Glomerular endothelial cell (primary cell): Measurements from ENCODE around the gene CTSA. TPM values are rescaled to one million over a fixed set of nuclear protein-coding genes. Genes with fewer than 3 reads are reported as not detected.
"Not testable (repeated sequence)": the region's sequence is repeated elsewhere in the genome, so short reads cannot be mapped to it uniquely, and the experiment has no call there.

Source experiments
- DNase-seq: peaks from one replicate; pipeline ENCODE4 v3.0.0-alpha.2; 2011; ENCODE audit warnings: low read depth, low spot score; ENCODE audit errors: extremely low read depth
- total RNA-seq: library from RNA; depleted of rRNA; stranded (reverse); fragments of >200 nt; gene quantifications from 2 replicates; pipeline ENCODE4 v1.2.3, GENCODE V29; 2015

Gene CTSA
- total RNA-seq, 1 donor from 2014 or later = 234 TPM

DNA sequence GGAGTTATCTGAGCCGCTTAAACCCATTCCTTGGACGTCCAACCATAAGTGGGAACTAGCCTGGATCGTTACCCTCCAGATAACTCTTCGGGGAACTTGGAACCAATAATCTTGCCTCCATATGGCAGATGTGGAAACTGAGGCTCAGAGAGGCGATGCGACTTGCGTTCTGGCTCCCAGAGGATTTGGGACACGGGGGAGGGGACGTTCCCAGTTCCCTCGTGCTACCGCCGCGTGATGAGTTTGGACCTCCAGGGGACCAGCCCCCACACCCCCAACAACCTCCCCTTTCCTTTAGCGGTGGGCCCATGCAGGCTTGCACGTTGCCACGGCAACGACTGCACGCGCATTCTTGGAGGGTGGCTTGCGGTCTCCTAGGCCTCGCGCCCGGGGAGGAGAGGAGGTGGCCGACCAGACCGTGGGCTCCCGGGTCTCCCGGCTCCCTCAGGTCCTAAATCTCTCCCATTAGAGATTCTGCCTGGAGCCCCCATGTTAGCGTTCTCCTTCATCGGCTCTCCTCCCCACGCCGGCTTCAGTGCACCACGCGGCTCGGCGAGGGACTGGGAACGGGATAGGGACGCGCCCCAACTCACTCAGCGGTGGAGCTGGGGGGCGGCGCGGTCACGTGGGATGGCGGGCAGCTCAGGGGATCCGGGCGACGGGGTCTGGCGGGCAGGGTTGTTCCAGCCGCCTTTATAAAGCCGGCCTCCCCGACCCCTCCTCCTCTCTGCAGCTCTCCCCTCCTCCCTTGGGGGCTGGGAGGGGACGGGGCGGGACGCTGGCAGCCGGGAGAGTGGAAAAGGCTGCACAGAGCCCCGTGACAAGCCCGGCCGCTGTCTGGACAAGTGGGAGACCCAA is 20.6 kb downstream of the CTSA start, which contains the start of gene PLTP:
Gene PLTP (minus strand): TSS at position 670 of the 858 bp plus-strand sequence. CDS start 703 bp downstream, outside the sequence.
- no peak for DNase-seq

DNA sequence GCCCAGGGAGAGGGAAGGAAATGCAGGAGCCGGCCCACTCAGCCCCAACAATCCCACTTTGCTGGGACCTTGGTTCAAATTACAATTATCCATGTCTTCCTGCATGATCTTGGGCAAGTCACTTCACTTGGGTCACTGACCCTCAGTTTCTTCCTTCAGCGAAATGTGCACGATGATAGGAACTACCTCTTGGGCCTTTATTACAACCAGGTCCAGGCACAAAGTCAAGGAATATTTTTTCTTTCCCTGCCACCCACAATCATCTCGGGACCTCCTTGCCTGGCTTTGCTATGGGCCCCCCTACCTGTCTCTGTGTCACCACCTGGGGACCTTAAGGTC is 21.2 kb downstream of the CTSA start:
- no peak for DNase-seq

- no peak for DNase-seq
Observed at GRCh38 chr20:45913116-45913515, 22.0 kb downstream of the CTSA start.

- DNase-seq = no peak
Observed at GRCh38 chr20:45917790-45918141, 26.6 kb downstream of the CTSA start.

DNA sequence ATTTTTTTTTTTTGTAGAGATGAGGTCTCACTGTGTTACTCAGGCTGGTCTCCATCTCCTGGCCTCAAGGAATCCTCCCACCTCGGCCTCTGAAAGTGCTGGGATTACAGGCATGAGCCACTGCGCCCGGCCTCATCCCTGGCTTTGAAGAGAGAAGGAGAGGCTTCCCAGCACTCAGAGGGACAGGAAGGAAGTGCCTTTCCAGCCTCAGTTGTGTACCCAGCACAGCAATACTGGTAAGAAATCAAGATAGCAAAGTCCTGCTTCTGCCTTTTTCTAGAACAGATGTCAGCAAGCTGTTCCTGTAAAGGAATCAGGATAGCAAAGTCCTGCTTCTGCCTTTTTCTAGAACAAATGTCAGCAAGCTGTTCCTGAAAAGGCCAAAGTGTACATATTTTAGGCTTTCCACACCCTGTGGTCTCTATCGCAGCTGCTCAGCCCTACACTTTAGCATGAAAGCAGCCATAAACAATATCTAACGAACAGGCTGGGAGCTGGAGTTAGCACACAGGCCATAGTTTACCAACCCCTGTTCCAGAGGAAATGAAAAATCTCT is 27.1 kb downstream of the CTSA start:
- no peak for DNase-seq

GRCh38 chr20:45918779-45919537 is 27.8 kb downstream of the CTSA start:
- no peak for DNase-seq

DNA sequence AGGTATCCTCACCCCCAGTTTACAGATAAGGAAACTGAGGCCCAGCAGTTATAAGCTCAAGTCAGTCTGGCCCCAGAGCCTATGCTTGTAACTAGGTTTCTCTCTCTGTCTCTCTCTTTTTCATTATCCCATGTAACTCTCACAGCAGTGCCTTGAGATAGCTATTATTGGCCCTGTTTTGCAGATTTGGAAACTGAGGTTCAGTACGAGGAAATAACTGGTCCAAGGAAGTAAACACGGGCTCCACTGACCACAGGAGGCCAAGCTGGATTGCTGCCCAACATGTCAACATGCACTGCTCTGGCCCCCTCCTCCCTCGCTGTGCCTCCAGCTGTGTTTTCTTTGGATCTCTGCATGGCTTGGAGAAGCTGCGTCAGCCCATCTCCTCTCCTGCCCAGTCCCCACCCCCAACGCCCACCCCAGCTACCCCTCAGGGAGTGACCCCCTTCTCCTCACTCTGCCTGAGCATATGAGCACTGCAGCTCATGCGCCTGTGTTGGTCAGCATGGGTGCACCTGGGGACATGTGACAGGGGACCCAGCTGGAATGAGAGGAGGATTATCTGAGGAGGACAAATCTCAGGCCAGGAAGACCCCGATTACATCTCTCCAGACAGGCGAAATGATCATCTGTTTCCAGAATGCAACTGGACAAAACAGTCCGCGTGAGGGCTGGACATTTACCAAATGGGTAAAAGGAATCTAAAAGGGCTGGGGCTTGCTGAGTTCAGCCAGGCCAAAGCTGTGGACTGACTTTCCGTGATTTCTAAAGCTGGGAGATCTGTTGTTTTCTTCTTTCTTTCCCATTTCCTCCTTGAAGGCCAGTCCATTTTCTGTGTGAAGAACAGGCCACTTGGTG is 28.6 kb downstream of the CTSA start:
- DNase-seq = no peak

GRCh38 chr20:45920462-45921336 is 29.6 kb downstream of the CTSA start:
- no peak for DNase-seq

DNA sequence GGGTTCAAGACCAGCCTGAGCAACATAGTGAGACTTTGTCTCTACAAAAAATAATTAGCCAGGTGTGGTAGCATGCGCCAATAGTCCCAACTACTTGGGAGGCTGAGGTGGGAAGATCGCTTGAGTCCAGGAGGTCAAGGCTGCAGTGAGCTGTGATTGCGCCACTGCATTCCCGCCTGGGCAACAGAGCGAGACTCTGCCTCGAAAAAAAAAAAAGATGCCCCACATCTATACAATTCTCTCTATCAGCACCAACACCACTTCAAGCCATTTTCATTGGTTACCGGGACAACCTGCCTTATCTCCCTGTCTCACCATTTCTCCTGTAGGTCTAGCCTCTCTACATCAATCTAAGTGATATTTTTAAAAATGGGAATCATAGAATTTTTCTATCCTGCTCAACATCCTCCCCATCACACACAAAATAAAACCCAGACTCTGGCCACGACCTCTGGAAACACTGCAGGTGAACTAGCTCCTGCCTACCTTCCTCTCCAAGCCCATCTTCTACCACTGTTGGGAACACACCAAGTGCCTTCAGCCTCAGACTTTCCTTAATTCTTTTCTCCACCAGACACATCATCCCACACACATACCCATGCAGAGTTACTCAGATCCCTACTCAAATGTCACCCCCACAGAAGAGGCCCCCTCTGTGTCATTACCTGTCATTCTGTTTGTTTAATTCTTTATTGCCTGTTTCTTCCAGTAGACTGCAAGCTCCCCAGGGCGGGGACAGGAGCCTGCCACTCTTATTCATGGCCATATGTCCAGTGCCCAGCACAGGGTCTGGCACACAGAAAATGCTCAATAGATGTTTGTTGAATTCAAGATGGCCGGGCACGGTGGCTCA is 30.4 kb downstream of the CTSA start:
- DNase-seq = no peak

DNA sequence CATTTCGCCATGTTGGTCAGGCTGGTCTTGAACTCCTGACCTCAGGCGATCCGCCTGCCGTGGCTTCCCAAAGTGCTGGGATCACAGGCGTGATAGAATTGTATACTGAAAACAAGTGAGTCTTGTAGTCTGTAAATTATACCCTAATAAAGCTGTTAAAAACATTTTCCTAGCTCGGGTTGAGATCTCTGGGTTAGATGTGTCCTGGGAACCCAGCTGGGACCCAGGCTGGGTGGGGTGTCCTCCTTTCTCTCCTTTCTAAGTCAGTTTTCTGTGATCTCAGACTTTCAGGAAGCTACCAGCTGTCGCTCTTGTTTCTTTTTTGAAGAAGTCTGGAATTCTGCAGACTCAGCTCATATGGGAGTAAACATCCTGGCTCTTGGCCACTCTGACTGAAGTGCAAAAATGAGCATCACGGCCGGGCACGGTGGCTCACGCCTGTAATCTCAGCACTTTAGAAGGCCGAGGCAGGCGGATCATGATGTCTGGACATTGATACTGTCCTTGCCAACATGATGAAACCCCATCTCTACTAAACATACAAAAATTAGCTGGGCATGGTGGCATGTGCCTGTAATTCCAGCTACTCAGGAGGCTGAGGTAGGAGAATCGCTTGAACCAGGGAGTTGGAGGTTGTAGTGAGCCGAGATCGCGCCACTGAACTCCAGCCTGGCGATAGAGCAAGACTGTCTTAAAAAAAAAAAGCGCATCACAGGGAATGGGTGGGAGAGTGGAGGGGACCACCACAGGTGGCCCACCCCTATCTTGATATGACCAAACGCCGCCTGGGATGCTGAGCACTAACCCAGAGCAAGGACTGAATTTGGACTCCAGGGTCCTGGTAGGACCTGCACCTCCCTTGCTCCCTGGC is 33.5 kb downstream of the CTSA start:
- DNase-seq = no peak

DNA sequence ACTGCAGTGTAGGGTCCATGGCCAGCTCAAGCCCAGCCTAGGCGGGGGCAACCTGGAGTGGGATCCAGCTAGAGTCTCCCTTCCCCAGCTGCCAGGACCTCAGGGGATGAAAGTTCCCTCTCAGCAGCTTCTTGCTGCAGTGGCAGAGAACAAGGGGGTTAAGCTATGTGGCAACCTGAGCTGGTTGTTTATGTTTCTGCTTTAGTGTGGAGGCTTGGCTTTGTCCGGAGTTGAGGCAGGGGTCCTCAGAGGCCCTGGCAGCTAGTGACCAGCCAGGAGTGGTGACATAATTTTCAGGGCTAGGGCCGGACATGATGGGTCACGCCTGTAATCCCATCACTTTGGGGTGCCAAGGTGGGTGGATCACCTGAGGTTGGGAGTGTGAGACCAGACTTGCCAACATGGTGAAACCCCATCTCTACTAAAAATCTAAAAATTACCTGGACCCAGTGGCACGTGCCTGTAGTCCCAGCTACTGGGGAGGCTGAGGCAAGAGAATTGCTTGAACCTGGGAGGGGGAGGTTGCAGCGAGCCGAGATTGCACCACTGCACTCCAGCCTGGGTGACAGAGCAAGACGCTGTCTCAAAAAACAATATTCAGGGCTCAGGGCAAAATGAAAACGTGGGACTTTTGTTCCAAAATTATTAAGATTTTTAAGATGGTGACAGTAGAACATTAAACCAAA is 34.8 kb downstream of the CTSA start:
- no peak for DNase-seq

DNA sequence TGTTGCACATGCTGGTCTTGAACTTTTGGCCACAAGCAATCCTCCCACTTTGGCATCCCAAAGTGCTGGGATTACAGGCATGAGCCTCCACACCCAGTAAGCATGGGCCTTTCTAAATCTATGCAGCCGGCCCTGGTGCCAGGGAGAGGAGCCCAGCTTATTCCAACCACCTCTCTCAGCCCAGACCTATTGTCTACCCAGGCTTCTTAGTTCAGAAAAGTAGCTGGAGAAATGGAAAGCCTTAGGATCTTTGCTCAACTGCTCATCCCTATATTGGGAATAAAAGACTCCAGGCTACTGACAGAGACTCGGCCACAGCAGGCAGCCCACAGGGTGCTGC is 35.6 kb downstream of the CTSA start:
- DNase-seq = no peak

DNA sequence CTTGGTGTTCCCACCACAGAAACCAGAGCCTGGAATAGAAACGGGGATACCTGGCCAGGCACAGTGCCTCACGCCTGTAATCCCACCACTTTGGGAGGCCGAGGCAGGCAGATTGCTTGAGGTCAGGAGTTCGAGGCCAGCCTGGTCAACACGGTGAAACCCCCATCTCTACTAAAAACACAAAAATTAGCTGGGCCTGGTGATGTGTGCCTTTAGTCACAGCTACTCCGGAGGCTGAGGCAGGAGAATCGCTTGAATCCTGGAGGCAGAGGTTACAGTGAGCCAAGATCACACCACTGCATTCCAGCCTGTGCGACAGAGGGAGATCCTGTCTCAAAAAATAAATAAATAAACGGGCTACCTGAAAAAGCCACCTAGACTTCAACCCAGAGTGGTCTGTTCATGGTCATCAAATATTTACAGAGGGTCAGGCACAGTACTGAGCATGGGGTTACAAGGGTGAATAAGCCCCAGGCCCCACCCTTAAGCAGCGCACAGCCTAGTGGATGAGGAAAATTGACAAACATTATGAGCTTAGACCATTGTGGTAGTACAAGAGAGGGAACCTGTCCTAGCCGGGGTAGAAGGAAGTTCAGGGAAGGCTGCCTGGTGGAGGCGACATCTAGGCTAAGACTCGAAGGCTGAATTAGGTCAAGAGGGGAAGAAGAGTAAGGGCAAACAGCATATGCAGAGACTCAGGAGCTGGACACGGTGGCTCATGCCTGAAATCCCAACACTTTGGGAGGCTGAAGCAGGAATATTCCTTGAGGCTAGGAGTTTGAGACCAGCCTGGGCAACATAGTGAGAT is 36.1 kb downstream of the CTSA start:
- no peak for DNase-seq

DNA sequence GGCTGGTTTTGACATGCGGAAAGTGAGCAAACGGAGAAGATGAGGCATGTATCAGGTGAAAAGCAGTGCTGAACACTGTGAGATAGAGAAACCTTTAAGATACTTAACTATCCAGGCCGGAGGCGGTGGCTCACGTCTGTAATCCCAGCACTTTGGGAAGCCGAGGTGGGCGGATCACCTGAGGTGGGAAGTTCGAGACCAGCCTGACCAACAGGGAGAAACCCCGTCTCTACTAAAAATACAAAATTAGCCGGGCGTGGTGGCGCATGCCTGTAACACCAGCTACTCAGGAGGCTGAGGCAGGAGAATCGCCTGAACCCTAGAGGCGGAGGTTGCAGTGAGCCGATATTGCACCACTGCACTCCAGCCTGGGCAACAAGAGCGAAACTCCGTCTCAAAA is 40.5 kb downstream of the CTSA start:
- DNase-seq = not testable (repeated sequence)

DNA sequence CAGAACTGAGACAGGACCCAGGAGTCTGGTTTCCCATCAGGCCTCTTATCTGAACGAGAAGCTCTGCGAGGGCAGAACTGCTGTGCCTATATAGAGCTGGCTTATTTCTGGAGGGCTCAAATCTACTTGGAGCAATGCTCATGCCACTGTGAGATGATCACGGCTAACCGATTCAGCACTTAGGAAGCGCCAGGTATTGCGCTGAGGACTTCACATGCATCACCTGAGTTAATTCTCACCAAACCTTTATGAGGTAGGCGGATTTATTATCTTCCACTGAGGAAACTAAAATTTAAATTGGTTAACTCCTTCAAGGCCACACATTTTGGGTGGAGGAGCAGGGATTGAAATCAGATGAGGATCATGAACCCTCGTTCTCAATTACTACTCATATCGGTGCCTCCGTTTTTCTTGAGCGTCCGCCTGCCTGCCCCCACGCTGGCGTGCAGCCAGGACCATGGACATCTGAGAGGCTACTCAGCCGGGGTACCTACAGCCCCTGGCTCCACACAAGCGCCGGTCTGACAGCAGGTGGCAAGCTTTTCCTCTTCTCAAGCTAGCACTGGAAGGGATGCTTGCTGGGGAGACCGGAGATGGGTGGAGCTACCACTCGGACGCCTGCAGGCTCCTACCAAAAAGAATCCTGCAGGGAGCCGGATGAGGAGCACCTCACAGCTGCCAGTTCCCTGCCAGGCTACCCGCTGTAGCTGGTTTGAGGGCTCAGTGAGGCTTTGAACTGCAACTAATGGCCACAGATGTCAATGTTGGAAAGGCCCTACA is 42.3 kb downstream of the CTSA start:
- no peak for DNase-seq

DNA sequence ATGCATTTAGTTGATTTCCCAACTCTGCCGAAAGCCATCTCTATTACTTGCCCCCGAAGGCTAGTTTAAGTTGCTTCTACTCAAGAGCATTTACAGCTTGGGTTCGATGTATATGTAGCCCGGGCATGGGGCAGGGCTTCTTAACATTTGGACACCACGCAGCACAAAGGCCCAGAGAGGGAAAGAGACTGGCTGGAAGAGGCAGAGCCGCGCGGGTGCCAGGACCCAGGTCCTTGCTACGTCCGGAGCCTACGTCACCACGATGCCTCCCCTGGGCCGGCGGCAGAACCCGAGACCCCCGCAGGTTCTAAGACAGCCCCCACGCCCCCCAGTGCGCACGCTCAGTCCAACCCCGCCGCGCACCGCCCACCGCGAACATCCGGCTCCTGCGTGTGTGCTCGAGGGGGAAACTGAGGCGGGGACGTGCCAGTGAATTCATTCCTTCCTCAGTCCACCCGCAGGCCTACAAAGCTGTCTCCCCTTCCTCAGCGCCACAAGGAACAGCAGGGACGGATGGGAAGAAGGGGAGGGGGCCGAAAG is 43.0 kb downstream of the CTSA start:
- no peak for DNase-seq
